Adipose tissue (tissue), 3 donors: Measurements from ENCODE around the gene SNRNP200. TPM values are rescaled to one million over a fixed set of nuclear protein-coding genes. Genes with fewer than 3 reads are reported as not detected.
"Not testable (repeated sequence)": the region's sequence is repeated elsewhere in the genome, so short reads cannot be mapped to it uniquely, and the experiment has no call there.

Experiments
- H3K27ac ChIP-seq: one replicate; pipeline ENCODE4 v1.5.1; 2013; ENCODE audit warnings: low read depth, low read length
- WGBS, 3 donors: extraction: QIAGEN DNeasy Blood & Tissue Kit; methylation state at CpG; one replicate each; pipeline ENCODE4 v1.1.7; 2013; 5-methylcytosine and 5-hydroxymethylcytosine counted together
- polyA plus RNA-seq, 3 donors: library from polyadenylated mRNA; stranded (reverse); fragments of 200-250 nt; gene quantifications; one replicate each; pipeline ENCODE4 v1.2.3, GENCODE V29; 2013
- donor health status: healthy with polysubstance abuse.
- donor health status: Bipolar disorder and iron deficiency.
- donor health status: healthy.

Gene SNRNP200
- polyA plus RNA-seq, 3 donors: 45.7 to 70.3 (median 50.2) TPM

GRCh38 chr2:96301865-96302264, 3.5 kb downstream of the SNRNP200 start:
- WGBS, 3 donors: 41 to 71% (median 62%) methylated on average over 1 of the region's 1 CpG
- H3K27ac ChIP-seq: no peak overlapping the region

GRCh38 chr2:96296925-96297324, 8.4 kb downstream of the SNRNP200 start:
- no peak overlapping the region for H3K27ac ChIP-seq
- WGBS, 3 donors: 77 to 86% (median 83%) methylated on average over 5 of the region's 5 CpGs

GRCh38 chr2:96294271-96294670, 11.1 kb downstream of the SNRNP200 start:
- not testable (repeated sequence) for H3K27ac ChIP-seq
- WGBS, 3 donors: 84 to 92% (median 87%) methylated on average over 8 of the region's 8 CpGs

- H3K27ac ChIP-seq: no peak overlapping the region
- 69 to 88% (median 83%) methylated on average over 5 of the region's 5 CpGs for WGBS, 3 donors
Observed at GRCh38 chr2:96291751-96292150, 13.6 kb downstream of the SNRNP200 start.

DNA sequence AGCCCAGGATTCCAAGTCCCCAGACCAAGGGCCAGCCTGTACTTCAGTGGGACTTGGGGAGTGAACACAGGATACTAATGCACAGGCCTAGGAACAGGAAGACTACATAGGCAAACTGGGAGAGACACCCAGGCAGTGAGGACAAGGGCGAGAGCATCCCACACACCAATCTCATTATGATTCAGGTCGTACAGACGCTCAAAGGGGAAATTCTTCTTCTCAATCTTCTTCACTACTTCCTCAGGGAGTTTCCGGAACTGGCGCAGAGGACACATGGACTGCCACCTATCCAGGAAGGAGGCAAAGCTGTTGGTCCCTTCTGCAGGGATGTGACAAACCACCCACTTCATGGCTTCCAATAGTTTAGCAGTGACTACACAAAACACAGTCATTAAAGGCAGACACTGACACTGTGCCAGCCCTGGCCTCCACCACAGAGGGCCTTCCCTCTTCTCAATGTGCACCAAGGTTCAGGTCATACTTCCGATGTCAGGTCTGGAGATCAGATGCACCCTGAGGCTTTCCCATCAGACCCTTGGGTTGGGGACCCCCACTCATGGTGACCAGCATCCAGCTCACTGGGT, 18.0 kb downstream of the SNRNP200 start:
- H3K27ac ChIP-seq: no peak overlapping the region
- WGBS, 3 donors: 80 to 88% (median 82%) methylated on average over 6 of the region's 6 CpGs

GRCh38 chr2:96276787-96277499, 28.4 kb downstream of the SNRNP200 start:
- no peak overlapping the region for H3K27ac ChIP-seq
- WGBS, 3 donors: 87 to 91% (median 89%) methylated on average over 21 of the region's 21 CpGs

GRCh38 chr2:96274355-96275056, 30.8 kb downstream of the SNRNP200 start:
- WGBS, 3 donors: 74 to 81% (median 77%) methylated on average over 7 of the region's 7 CpGs
- no peak overlapping the region for H3K27ac ChIP-seq

- no peak overlapping the region for H3K27ac ChIP-seq
- WGBS, 3 donors: 51 to 80% (median 77%) methylated on average over 3 of the region's 3 CpGs
Observed at GRCh38 chr2:96273763-96274162, 31.6 kb downstream of the SNRNP200 start.

- no peak overlapping the region for H3K27ac ChIP-seq
- WGBS, 3 donors: 85 to 86% (median 85%) methylated on average over 3 of the region's 3 CpGs
Observed at GRCh38 chr2:96271995-96272394, 33.4 kb downstream of the SNRNP200 start.

DNA sequence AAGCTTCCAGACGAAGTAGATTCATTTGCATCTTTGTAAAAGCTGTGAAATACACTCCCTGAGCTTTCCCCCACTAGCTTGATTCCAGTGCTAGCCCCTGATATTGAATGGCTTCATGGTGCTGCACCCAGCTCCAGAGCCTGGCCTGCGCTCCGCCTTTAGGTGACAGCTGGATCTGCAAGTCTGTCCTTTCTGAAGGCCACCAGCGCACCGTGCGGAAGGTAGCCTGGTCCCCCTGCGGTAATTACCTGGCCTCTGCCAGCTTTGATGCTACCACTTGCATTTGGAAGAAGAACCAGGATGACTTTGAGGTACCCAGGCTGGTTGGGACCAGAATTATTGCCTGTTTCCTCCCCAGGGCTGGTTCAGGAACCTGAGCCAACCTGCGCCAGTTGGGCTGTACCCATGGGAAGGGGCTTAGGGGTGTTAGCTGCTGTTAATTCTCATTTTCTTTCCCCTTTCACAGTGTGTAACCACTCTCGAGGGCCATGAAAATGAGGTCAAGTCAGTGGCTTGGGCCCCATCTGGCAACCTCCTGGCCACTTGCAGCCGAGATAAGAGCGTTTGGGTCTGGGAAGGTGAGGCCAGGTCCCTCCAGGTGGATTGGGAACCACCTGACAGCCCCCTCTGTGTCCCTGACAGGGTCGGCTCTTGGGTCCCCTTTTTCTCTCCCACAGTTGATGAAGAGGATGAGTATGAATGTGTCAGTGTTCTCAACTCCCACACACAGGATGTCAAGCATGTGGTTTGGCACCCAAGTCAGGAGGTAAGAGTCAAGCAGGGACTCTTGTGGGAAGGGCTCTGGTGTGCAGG, 38.0 kb downstream of the SNRNP200 start:
- no peak overlapping the region for H3K27ac ChIP-seq
- 46 to 80% (median 74%) methylated on average over 12 of the region's 12 CpGs for WGBS, 3 donors

- WGBS, 3 donors: 0% methylated on average over 68 to 81 of the region's 81 CpGs
- no peak within 1 kb of the TSS for H3K27ac ChIP-seq
Observed at GRCh38 chr2:96265840-96266679, 39.3 kb downstream of the SNRNP200 start, which contains the start of the genes CIAO1 and TMEM127. CIAO1 (plus strand) TSS chr2:96266225; CDS start chr2:96266351, 126 bp downstream. TMEM127 (minus strand) TSS chr2:96265997; CDS start chr2:96265381, 616 bp downstream.

DNA sequence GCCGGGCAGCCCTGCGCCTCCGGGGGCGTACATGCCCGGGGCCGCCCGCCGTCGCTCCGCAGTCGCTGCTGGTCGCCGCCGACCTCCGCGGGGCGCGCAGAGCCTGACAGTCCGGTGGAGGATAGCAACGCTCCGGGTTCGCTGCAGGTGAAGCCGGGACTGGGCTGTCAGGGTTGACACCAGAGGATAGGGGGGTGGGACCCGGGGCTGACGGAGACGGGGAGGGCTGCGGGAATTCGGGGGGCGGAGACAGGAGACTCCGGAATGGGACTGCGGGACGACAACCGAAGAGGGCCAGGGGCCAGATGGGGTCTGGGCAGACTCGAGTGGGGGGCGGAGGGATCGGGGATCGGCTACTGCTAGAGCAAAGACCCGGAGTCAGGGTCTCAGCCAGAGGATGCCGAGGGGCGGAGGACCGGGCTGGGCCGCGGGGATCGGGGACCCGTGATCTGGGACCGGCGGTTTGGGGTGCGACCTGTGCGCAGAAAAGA, 40.0 kb downstream of the SNRNP200 start:
- 0 to 2% (median 1%) methylated on average over 43 to 49 of the region's 49 CpGs for WGBS, 3 donors

GRCh38 chr2:96264656-96265348, 40.5 kb downstream of the SNRNP200 start:
- H3K27ac ChIP-seq: no peak overlapping the region
- WGBS, 3 donors: 13 to 16% (median 14%) methylated on average over 28 to 33 of the region's 33 CpGs

More for the DNA sequence above, 40.0 kb downstream of the SNRNP200 start:
- H3K27ac ChIP-seq: no peak overlapping the region

- WGBS, 3 donors: 61 to 68% (median 66%) methylated on average over 4 of the region's 4 CpGs
- no peak overlapping the region for H3K27ac ChIP-seq
Observed at GRCh38 chr2:96264086-96264485, 41.3 kb downstream of the SNRNP200 start.

DNA sequence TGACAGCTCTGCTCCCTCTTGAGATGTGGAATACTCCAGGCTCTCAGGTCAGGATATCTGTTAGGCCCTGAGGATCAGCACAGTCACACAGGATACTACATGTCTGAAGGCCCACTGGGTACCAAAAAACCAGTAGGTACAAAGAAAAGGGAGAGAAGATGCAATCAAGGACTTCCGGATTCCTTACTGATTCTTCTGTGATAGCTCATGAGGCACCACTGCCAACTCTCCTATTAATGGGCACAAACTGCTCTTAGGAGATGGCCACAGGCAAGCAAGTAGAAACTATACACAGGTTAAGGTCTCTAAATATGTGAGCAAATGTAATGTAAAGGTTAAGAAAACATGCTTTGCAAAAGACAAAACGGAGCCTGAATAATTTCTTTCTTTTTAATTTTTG, 43.0 kb downstream of the SNRNP200 start:
- WGBS, 3 donors: 73 to 85% (median 83%) methylated on average over 2 of the region's 2 CpGs
- H3K27ac ChIP-seq: no peak overlapping the region

DNA sequence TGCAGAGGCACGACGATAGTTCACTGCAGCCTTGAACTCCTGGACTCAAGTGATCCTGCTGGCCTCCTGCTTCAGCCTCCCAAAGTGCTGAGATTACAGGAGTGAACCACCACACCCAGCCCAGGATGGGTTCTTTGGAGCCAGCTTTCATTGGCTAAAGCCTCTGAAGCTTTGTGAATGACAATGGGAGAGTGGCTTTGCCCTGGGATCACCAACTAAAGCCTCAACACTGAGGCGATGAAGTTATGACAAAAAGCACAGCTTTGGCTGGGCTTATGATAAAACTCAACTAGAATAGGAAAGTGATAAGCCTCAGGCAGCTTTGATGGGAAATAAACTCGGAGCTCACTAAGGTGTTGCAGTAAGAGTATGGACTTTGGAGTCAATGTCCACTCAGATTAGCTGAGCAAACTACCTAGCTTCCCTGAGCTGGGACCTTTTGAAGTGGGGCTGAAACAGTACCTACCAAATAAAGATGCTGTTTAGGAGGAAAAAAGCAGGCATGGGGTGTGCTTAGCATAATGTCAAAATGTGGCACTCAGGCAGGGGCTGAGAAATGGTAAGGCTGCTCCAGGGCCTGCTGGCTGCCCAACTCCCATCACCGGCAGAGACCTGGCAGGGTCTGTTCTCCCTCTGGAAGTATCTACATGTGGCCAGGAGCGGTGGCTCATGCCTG, 43.9 kb downstream of the SNRNP200 start:
- 43 to 87% (median 81%) methylated on average over 6 of the region's 6 CpGs for WGBS, 3 donors

More for the DNA sequence above, 43.9 kb downstream of the SNRNP200 start:
- peak overlapping the region; percentile 17 for H3K27ac ChIP-seq
